ENCODE measurements around the gene DRD1.

GRCh38 chr5:175477440-175477839, 33.5 kb upstream of the DRD1 start:
- TF ChIP-seq EZH2 (IDR thresholded peaks at IDR 0.05) = no peak
- TF ChIP-seq POLR2AphosphoS5 (IDR thresholded peaks at IDR 0.05; ENCODE audit: borderline replicate concordance, low read depth, low read length) = no peak

Data from SK-N-MC (cell line).